GM20000 (cell line): ENCODE results near the gene ELOVL6.

Experiments
- DNase-seq: peaks from one replicate; pipeline ENCODE4 v3.0.0; 2012; ENCODE audit warnings: low spot score
- TF ChIP-seq, protein P1 (sequence below): IDR thresholded peaks from 2 replicates; pipeline ENCODE4 v1.5.1; 2012; ENCODE audit warnings: mild to moderate bottlenecking, control low read depth; ENCODE audit errors: extremely low read depth, missing control alignments

The ELOVL6 gene

DNA sequence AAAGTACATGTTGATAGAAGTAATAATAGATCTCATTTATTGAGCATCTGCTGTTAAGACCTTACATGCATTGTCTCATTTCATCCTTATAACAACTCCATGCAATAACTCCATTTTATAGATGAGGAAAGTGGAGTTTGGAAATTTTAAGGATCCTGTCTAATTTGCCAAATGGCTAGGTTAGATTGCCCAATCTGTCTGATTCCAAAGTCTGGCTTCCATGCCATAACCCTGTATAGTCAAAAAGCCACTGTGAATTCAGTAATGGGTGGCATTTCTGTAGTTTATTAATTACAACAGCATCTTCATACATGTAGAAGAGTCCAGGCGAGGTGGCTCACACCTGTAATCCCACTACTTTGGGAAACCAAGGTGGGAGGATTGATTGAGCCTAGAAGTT lies 8.8 kb upstream of the ELOVL6 start:
- TF ChIP-seq, protein P1, sequence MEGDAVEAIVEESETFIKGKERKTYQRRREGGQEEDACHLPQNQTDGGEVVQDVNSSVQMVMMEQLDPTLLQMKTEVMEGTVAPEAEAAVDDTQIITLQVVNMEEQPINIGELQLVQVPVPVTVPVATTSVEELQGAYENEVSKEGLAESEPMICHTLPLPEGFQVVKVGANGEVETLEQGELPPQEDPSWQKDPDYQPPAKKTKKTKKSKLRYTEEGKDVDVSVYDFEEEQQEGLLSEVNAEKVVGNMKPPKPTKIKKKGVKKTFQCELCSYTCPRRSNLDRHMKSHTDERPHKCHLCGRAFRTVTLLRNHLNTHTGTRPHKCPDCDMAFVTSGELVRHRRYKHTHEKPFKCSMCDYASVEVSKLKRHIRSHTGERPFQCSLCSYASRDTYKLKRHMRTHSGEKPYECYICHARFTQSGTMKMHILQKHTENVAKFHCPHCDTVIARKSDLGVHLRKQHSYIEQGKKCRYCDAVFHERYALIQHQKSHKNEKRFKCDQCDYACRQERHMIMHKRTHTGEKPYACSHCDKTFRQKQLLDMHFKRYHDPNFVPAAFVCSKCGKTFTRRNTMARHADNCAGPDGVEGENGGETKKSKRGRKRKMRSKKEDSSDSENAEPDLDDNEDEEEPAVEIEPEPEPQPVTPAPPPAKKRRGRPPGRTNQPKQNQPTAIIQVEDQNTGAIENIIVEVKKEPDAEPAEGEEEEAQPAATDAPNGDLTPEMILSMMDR, result no peak
- no peak for DNase-seq

DNA sequence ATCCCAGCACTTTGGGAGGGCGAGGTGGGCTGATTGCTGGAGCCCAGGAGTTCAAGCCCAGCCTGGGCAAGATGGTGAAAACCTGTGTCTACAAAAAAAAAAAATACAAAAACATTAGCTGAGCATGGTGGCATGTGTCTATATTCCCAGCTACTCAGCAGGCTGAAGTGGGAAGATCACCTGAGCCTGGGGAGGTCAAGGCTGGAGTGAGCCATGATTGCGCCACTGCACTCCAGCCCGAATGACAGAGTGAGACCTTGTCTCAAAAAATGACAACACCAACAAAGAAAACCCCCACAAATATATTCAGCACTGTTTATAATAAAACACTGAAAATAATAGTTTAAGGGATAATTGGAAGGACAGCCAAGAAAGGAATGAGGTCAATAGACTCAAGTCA lies 3.6 kb upstream of the ELOVL6 start:
- TF ChIP-seq, protein P1, result no peak
- DNase-seq, result no peak

DNA sequence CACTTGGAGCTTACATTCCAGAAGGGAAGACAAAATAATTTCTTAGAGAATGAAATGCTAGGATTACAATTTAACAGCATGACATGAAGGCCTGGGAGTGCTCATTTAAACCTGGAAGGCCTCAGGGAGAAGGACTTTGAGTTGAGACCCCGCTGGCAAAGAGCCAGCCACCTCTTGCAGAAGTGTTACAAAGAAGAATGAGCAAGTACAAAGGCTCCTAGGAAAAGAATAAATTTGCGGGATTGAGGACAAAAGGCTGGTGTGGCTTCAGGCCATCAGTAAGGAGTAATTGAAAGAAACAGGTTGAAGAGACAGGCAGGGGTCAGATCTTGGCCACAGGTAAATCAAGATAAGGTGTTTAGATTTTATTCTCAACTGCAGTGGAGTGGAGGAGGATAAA lies 3.1 kb upstream of the ELOVL6 start:
- DNase-seq, result no peak
- TF ChIP-seq, protein P1, result no peak

DNA sequence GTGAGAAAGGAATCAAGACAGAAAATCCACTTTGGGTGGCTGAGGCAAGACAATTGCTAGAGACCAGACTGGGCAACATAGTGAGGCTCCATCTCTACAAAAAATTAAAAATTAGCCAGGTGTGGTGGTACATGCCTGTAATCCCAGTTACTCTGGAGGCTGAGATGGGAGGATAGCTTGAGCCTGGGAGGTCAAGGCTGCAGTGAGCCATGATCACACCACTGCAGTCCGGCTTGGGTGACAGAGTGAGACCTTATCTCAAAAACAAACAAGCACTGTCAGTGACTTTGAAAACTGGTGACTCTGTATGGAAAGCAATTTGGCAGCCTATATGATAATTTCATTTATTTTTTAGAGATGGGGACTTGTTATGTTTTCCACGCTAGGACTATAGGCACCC lies 2.3 kb upstream of the ELOVL6 start:
- TF ChIP-seq, protein P1, result no peak
- DNase-seq, result no peak

DNA sequence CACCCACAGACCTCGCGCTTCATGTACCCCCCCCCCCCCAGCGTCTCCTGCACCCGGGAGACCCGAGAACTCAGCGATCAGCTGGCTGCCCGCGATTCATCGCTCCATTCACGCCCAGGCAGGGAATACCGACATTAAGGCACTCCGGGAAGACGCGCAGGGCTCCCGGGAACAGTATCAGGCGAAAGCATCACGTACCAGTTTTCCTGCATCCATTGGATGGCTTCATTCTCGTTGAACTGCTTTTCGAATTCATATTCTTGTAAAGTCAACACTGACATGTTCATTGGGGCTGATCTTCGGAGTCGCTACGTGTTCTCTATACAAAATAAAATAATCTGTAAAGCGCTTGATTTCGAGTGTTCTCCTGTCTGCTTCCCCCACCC lies 373 bp downstream of the ELOVL6 start:
- TF ChIP-seq, protein P1, result no peak
- no peak for DNase-seq

DNA sequence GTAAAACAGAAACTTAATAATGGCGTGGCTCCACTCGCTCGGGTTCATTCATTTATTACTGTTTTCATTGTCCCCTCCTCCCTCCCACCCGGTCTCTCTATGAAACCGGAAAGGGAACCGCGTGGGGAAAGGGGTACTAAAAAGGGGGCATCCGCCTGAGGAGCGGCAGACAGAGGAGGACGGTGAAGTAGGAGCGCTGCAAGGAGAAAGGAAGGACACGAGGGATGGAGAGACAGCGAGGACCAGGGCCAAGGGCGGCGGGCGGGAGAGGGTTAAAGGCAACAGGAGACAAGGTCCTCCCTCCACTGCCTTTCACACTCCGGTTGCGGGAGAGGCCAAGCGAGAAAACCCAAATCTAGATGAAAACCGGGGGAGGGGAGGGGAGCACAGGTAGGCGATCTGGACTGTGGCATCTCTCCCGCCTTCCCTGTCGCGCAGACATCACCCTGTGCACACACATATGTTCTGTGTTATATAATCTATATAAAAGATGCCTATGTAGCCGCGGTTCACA lies 829 bp downstream of the ELOVL6 start:
- TF ChIP-seq, protein P1, result no peak
- DNase-seq, result peak; percentile 67

DNA sequence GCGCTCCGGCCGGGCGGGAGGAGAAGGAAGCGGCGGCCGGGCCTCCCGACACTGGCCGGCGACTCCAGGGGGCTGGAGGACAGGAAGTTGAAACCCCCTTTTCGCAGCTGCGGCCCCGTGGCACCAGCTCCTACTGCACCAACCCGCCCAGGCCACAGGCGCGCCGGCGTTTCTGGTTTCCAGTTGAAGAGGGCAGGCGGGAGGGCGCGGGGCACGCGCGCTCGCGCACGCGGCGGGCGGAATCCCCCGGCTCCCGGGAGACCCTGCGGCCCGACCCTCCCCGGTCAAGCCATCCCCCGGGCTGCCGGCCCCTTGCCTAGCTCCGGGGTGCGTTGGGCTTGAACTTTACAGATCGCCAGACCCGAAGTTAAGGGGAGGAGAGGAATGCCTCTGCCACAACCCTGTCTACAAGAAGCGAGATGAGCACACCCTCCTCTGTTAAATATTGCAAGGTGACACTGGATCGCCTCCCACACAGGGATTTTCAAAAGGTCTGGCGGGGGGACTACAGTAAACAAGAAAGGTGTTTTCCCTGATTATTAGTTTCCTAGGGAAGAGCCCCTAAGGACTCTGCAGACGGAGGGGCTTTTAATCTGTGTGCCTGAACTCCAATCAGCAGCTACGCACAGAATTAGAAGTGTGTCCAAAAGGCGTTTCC lies 1.4 kb downstream of the ELOVL6 start:
- peak; percentile 61 for DNase-seq
- TF ChIP-seq, protein P1, result no peak
